SK-N-SH treated with all-trans-retinoic acid at 6 μM for 48 hours (cell line): ENCODE measurements around the gene RAD51B.
"Not testable (repeated sequence)": the region's sequence is repeated elsewhere in the genome, so short reads cannot be mapped to it uniquely, and the experiment has no call there.

Experiments
- ATAC-seq: fragments of 200-7000 bp; cut with Tn5 transposase; 3 replicates; pipeline ENCODE4 v1.9.1; 2020; ENCODE audit warnings: mild to moderate bottlenecking, moderate library complexity
- ARNTL ChIP-seq: fragments of 450-650 bp; formaldehyde crosslinking; IDR thresholded peaks from 2 replicates; pipeline ENCODE4 v1.5.0; 2020; ENCODE audit warnings: low read depth, mild to moderate bottlenecking, moderate library complexity, borderline replicate concordance
- BACH2 ChIP-seq: fragments of 250-450 bp; sonication (Bioruptor Pico); IDR thresholded peaks from 2 replicates; pipeline ENCODE4 v1.9.0; 2021; ENCODE audit warnings: mild to moderate bottlenecking, borderline replicate concordance
- CREB5 ChIP-seq: fragments of 250-450 bp; sonication (Bioruptor Pico); IDR thresholded peaks from 2 replicates; pipeline ENCODE4 v1.5.1; 2020; ENCODE audit warnings: low read depth, mild to moderate bottlenecking, moderate library complexity
- ESRRG ChIP-seq: fragments of 250-450 bp; sonication (Bioruptor Pico); IDR thresholded peaks from 2 replicates; pipeline ENCODE4 v1.6.1; 2021; ENCODE audit warnings: mild to moderate bottlenecking
- GLIS3 ChIP-seq: fragments of 250-450 bp; sonication (Bioruptor Pico); IDR thresholded peaks from 2 replicates; pipeline ENCODE4 v1.5.0; 2020; ENCODE audit warnings: mild to moderate bottlenecking, moderate library complexity
- ISL1 ChIP-seq: fragments of 250-450 bp; sonication (Bioruptor Pico); IDR thresholded peaks from 2 replicates; pipeline ENCODE4 v2.1.2; 2022; ENCODE audit warnings: mild to moderate bottlenecking, moderate library complexity
- OSR1 ChIP-seq: fragments of 250-450 bp; sonication (Bioruptor Pico); IDR thresholded peaks from 2 replicates; pipeline ENCODE4 v1.8.0; 2022; ENCODE audit warnings: moderate library complexity, mild to moderate bottlenecking, inconsistent platforms
- PPARA ChIP-seq: fragments of 250-450 bp; sonication (Bioruptor Pico); IDR thresholded peaks from 2 replicates; pipeline ENCODE4 v1.5.0; 2020; ENCODE audit warnings: mild to moderate bottlenecking, borderline replicate concordance
- RARB ChIP-seq: fragments of 250-450 bp; sonication (Bioruptor Pico); IDR thresholded peaks from 2 replicates; pipeline ENCODE4 v1.8.0; 2021; ENCODE audit warnings: mild to moderate bottlenecking, moderate library complexity
- SNAI2 ChIP-seq: fragments of 250-450 bp; sonication (Bioruptor Pico); IDR thresholded peaks from 2 replicates; pipeline ENCODE4 v1.5.0; 2020; ENCODE audit warnings: mild to moderate bottlenecking, moderate library complexity
- TCF4 ChIP-seq: fragments of 250-450 bp; sonication (Bioruptor Pico); IDR thresholded peaks from 2 replicates; pipeline ENCODE4 v1.8.0; 2021; ENCODE audit warnings: mild to moderate bottlenecking, moderate library complexity, borderline replicate concordance
- TOX ChIP-seq: fragments of 250-450 bp; sonication (Bioruptor Pico); IDR thresholded peaks from 2 replicates; pipeline ENCODE4 v1.8.0; 2021; ENCODE audit warnings: mild to moderate bottlenecking, moderate library complexity, borderline replicate concordance
- TSHZ2 ChIP-seq: fragments of 250-450 bp; sonication (Bioruptor Pico); IDR thresholded peaks from 2 replicates; pipeline ENCODE4 v1.5.0; 2020; ENCODE audit warnings: mild to moderate bottlenecking, moderate library complexity
- ZC3H10 ChIP-seq: fragments of 250-450 bp; sonication (Bioruptor Pico); IDR thresholded peaks from 2 replicates; pipeline ENCODE4 v1.5.1; 2021; ENCODE audit warnings: mild to moderate bottlenecking, moderate library complexity
- ZFP3 ChIP-seq: fragments of 250-450 bp; sonication (Bioruptor Pico); IDR thresholded peaks from 2 replicates; pipeline ENCODE4 v1.5.0; 2020; ENCODE audit warnings: mild to moderate bottlenecking, moderate library complexity
- ZFP30 ChIP-seq: fragments of 450-650 bp; formaldehyde crosslinking; IDR thresholded peaks from 2 replicates; pipeline ENCODE4 v1.5.0; 2022; ENCODE audit warnings: mild to moderate bottlenecking, moderate library complexity
- ZNF8 ChIP-seq: fragments of 450-650 bp; formaldehyde crosslinking; IDR thresholded peaks from 2 replicates; pipeline ENCODE4 v1.5.0; 2020; ENCODE audit warnings: mild to moderate bottlenecking, moderate library complexity
- TF ChIP-seq, protein P1 (sequence below): fragments of 250-450 bp; sonication (Bioruptor Pico); IDR thresholded peaks from 2 replicates; pipeline ENCODE4 v1.8.0; 2020; ENCODE audit warnings: mild to moderate bottlenecking, moderate library complexity, borderline replicate concordance
- TF ChIP-seq, protein P2 (sequence below): fragments of 250-450 bp; sonication (Bioruptor Pico); IDR thresholded peaks from 2 replicates; pipeline ENCODE4 v1.5.1; 2021; ENCODE audit warnings: mild to moderate bottlenecking, moderate library complexity
- TF ChIP-seq, protein P3 (sequence below): fragments of 250-450 bp; sonication (Bioruptor Pico); IDR thresholded peaks from 2 replicates; pipeline ENCODE4 v1.8.0; 2021; ENCODE audit warnings: low read depth, mild to moderate bottlenecking, moderate library complexity, borderline replicate concordance

The RAD51B gene

DNA sequence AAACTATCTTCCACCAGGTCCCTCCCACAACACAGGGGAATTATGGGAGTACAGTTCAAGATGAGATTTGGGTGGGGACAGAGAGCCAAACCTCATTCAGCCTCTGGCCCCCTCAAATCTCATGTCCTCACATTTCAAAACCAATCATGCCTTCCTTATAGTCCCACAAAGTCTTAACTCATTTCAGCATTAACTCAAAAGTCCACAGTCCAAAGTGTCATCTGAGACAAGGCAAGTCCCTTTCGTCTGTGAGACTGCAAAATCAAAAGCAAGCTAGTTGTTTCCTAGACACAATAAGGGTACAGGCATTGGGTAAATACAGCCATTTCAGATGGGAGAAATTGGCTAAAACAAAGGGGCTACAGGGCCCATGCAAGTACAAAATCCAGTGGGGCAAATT, 147.6 kb downstream of the RAD51B start:
- no peak for TF ChIP-seq PPARA (CRISPR knock-in tag)
- TF ChIP-seq ARNTL (CRISPR knock-in tag) = no peak
- TF ChIP-seq RARB (CRISPR knock-in tag) = no peak
- no peak for TF ChIP-seq ESRRG (CRISPR knock-in tag)
- TF ChIP-seq ZFP30 = no peak
- TF ChIP-seq ZC3H10 (CRISPR knock-in tag) = no peak
- TF ChIP-seq, protein P1, sequence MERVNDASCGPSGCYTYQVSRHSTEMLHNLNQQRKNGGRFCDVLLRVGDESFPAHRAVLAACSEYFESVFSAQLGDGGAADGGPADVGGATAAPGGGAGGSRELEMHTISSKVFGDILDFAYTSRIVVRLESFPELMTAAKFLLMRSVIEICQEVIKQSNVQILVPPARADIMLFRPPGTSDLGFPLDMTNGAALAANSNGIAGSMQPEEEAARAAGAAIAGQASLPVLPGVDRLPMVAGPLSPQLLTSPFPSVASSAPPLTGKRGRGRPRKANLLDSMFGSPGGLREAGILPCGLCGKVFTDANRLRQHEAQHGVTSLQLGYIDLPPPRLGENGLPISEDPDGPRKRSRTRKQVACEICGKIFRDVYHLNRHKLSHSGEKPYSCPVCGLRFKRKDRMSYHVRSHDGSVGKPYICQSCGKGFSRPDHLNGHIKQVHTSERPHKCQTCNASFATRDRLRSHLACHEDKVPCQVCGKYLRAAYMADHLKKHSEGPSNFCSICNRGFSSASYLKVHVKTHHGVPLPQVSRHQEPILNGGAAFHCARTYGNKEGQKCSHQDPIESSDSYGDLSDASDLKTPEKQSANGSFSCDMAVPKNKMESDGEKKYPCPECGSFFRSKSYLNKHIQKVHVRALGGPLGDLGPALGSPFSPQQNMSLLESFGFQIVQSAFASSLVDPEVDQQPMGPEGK (CRISPR knock-in tag) = no peak
- TF ChIP-seq OSR1 (CRISPR knock-in tag) = no peak
- TF ChIP-seq, protein P2, sequence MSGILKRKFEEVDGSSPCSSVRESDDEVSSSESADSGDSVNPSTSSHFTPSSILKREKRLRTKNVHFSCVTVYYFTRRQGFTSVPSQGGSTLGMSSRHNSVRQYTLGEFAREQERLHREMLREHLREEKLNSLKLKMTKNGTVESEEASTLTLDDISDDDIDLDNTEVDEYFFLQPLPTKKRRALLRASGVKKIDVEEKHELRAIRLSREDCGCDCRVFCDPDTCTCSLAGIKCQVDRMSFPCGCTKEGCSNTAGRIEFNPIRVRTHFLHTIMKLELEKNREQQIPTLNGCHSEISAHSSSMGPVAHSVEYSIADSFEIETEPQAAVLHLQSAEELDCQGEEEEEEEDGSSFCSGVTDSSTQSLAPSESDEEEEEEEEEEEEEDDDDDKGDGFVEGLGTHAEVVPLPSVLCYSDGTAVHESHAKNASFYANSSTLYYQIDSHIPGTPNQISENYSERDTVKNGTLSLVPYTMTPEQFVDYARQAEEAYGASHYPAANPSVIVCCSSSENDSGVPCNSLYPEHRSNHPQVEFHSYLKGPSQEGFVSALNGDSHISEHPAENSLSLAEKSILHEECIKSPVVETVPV (CRISPR knock-in tag) = no peak
- TF ChIP-seq TOX (CRISPR knock-in tag) = no peak
- no peak for TF ChIP-seq TSHZ2
- TF ChIP-seq BACH2 = no peak
- TF ChIP-seq TCF4 (CRISPR knock-in tag) = no peak
- no peak for TF ChIP-seq ISL1
- TF ChIP-seq GLIS3 (CRISPR knock-in tag) = no peak
- no peak for TF ChIP-seq CREB5
- TF ChIP-seq, all 23 proteins: peak for 0
- no peak for ATAC-seq

DNA sequence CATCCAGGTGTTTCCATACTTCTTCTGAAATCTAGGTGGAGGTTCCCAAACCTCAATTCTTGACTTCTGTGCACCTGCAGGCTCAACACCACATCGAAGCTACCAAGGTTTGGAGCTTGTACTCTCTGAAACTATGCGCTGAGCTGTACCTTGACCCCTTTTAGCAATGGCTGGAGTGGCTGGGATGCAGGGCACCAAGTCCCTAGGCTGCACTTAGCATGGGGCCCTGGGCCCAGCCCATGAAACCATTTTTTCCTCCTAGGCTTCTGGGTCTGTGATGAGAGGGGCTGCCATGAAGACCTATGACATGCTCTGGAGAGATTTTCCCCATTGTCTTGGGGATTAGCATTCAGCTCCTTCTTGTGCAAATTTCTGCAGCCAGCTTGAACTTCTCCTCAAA, 148.4 kb downstream of the RAD51B start:
- not testable (repeated sequence) for ATAC-seq

- TF ChIP-seq SNAI2 (CRISPR knock-in tag) (no peak), ZFP3 (CRISPR knock-in tag) (no peak), TCF4 (CRISPR knock-in tag) (no peak), ZNF8 (no peak), ZC3H10 (CRISPR knock-in tag) (no peak), ZFP30 (no peak), ARNTL (CRISPR knock-in tag) (no peak), BACH2 (no peak), TOX (CRISPR knock-in tag) (no peak)
- TF ChIP-seq, protein P3, sequence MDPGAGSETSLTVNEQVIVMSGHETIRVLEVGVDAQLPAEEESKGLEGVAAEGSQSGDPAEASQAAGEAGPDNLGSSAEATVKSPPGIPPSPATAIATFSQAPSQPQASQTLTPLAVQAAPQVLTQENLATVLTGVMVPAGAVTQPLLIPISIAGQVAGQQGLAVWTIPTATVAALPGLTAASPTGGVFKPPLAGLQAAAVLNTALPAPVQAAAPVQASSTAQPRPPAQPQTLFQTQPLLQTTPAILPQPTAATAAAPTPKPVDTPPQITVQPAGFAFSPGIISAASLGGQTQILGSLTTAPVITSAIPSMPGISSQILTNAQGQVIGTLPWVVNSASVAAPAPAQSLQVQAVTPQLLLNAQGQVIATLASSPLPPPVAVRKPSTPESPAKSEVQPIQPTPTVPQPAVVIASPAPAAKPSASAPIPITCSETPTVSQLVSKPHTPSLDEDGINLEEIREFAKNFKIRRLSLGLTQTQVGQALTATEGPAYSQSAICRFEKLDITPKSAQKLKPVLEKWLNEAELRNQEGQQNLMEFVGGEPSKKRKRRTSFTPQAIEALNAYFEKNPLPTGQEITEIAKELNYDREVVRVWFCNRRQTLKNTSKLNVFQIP (CRISPR knock-in tag) = no peak
- no peak for ATAC-seq
Observed at GRCh38 chr14:67970923-67971322, 151.3 kb downstream of the RAD51B start.
